GM19463 (cell line): ENCODE results near the gene SLC28A1.

Source experiments
- ATAC-seq: cut with Tn5 transposase; IDR thresholded peaks from one replicate; pipeline ENCODE4 v1.9.1; 2021; ENCODE audit warnings: mild to moderate bottlenecking, moderate library complexity; ENCODE audit not compliant: unreplicated experiment

Gene SLC28A1

DNA sequence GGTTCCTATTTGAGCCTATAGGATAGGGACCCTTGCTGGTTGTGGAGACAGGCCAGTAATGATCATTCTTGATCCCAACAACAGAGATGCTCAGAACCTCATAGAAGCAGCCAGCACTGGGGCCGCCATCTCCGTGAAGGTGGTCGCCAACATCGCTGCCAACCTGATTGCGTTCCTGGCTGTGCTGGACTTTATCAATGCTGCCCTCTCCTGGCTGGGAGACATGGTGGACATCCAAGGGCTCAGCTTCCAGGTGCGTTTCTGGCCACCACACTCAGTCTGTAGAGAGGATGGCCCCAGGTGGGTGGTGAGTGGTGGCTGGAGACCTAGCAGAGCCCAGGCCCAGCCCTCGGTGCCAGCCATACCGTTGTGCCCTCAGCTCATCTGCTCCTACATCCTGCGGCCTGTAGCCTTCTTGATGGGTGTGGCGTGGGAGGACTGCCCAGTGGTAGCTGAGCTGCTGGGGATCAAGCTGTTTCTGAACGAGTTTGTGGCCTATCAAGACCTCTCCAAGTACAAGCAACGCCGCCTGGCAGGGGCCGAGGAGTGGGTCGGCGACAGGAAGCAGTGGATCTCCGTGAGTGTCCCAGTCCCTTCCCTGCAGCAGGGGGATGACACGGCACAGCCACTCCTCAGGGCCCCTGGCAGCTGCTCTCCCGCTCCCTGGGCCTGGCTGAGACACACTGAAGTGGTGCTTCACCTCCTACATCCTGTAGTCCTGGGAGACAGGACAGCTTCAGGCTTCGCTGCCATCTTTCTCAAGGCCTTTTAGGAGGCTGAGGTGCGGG is 50.7 kb downstream of the SLC28A1 start:
- no peak for ATAC-seq

- ATAC-seq, result no peak
Observed at GRCh38 chr15:84937144-84937543, 52.7 kb downstream of the SLC28A1 start.

- ATAC-seq, result no peak
Observed at GRCh38 chr15:84938726-84939125, 54.3 kb downstream of the SLC28A1 start.

DNA sequence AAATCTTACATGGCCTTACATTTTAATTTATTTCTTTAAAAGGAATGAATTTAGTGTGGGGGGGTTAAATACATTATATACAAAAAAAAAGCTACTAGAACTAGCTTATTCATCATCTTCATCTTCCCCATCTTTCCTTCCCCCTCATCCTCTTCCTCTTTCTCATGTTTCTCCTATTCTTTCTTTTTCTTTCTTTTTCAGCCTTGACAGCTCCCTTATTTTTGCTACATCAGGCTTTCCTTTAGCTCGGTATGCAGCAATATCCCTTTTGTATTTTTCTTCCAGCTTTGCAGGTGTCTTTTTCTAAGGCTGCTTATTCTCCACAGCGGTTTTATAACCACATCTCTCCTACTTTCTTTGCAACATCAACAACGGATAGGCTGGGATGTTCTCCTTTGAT is 55.9 kb downstream of the SLC28A1 start:
- ATAC-seq, result no peak

DNA sequence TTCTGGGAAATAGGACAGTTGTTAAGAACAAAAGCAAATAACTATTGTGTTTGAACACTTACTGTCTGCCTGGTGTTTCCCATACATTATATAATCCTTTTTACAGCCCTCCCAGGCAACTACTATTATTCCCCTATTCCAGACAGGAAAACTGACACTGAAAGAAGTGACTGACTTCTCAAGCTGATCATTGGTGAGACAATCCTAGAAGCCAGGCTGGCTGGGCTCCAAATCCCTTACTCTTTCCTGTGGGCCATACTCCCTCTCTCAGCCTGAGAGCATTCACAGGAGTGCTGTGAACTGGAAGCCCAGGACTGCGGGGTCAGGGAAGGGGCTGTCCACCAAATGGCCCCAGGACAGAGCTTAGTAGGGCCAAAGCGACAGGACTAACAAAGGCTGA is 58.0 kb downstream of the SLC28A1 start:
- no peak for ATAC-seq

DNA sequence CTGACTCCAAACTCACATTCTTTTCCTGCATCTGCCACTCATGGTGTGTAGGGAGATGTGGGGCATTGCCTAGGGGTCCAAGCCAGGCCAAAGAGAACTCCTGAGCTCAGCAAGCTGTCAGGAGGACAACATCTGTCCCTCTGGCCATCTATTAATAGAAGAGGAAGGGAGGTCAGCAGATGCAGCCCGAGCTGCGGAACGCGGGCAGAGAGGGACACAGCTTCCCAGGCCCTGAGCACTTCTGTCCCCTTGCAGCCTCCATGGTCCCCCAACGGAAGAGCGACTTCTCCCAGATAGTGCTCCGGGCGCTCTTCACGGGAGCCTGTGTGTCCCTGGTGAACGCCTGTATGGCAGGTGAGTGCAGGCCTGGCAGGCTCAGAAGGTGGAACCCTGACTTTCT is 59.8 kb downstream of the SLC28A1 start:
- ATAC-seq, result no peak

DNA sequence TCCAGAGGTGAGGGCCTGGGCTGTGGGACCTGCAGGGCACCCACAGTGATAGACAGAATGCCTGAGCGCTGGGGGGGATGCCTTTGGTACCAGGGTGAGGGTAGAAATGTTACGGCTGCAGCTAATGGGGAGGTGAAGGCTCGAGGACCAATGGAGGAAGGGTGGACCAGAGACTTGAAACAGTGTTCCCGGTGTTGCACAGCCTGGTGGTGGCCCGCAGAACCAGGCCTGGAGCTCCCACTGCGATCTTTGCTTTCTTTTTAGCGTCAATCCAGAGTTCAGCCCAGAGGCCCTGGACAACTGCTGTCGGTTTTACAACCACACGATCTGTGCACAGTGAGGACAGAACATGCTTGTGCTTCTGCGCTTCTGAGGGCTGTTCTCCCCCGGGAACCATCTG is 60.4 kb downstream of the SLC28A1 start:
- ATAC-seq, result no peak

GRCh38 chr15:84946772-84947489 is 62.5 kb downstream of the SLC28A1 start:
- ATAC-seq, result no peak

DNA sequence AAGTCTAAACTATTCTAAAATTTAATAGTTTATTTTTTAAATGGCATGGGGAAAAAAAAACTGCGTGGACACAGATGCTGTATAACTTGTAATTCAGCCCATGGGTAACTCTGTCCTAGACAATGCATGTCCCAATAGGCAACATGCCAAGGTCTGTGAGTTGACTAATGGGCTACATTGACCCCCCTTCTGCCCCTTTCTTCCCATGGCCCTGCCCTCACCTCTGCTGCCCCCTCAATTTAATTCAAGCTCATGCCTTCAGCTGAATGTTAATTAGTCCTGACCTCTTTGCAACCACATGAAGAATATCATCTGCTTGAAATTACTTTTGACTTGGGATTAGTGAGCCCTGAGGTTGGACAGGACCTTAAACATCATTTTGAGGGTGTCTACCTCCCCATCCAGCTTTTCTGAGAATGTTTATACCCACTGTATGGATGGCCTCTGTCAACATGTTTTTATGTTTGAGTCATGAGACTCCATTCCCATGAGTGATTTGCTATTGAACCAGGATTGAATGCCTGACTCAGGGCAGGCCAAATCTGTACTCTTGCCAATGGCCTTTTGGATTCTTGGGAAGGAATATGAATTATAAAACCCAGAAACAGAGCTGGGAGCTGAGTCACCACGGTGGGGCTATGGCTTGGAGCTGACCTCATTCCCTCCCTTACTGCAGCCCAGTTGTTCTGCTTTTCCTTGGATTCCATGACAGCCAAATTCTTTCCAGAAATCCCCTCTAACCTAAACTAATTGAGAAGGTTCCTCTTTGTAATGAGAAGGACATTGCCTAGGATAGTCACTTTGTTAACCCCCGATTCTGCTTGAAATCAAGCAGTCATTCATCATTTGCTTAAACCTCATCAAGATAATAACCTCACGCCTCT is 63.7 kb downstream of the SLC28A1 start:
- ATAC-seq, result no peak

- ATAC-seq, result no peak
Observed at GRCh38 chr15:84949043-84949442, 64.6 kb downstream of the SLC28A1 start.

- no peak for ATAC-seq
Observed at GRCh38 chr15:84949845-84950569, 65.5 kb downstream of the SLC28A1 start.

- no peak for ATAC-seq
Observed at GRCh38 chr15:84950570-84951111, 66.2 kb downstream of the SLC28A1 start.

DNA sequence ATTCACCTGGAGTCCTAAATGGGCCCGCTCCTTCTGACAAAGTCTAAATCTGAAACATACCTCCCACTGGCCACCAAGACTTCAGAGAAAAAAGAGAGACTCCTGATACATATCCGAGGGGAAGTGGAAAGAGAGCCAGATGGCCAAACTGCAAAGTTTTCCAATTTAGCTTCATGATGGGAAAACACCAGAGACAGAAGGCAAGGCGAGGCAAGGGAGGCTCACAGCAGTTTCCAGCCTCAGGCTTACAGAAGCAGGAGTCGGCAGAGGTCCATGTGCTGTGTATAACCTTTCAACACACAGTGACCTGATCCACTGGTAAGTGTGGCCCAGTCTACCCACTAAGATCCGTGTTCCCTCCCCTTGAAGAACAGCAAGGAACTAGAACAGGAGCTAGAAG is 67.3 kb downstream of the SLC28A1 start:
- no peak for ATAC-seq

GRCh38 chr15:84953136-84953535 is 68.7 kb downstream of the SLC28A1 start:
- ATAC-seq, result no peak

DNA sequence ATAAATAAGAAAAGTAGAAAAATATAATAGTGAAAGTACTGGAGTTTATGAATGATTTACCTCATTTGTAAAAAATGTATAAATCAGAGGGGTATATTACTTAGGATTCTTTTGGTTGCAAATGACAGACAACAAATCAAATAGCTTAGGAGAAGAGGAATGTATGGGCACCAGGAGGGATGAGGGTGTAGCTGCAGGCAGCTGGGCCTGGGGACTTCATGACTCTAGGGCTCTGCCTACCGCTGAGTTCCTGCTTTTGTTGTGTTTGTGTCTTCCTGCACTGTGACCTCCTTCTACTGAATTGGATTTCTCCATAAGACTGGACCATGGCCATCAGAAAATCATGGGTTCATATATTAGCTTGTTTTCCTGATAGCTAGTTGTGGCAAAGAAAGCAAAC is 69.3 kb downstream of the SLC28A1 start:
- no peak for ATAC-seq

DNA sequence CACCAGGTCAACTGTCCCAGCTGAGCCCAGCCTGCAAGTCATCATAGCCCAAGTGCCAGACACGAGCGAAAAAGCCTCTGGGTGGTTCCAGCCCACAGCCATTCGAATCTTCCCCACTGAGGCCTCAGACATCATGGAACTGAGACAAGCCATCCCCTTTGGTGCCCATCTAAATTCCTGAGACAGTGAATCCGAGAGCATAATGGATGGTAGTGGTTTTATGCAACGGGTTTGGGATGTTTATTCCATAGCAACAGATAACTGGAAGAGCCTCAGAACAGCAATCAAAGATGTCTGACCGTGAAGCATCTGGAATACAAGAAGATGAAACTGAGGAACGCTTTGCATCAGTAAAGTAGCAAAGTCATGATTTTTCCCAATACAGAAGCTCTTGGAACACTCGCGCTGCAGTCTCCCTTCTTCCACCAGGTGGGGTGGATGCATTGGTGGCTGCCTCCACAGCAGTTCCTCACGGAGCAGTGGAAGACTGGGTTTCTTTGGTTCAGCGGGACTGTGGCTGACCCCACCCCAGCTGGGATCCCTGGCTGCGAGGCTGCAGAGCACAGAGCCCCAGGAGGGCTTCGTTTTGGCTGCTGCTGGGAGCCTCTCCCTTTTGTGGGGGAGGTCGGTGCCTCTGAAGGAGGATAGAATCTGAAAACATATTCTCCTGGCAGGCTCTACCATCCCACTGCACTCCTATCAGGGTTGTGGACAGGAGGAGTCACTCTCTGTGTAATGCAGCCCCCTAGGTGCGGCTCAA is 70.8 kb downstream of the SLC28A1 start:
- ATAC-seq, result no peak

DNA sequence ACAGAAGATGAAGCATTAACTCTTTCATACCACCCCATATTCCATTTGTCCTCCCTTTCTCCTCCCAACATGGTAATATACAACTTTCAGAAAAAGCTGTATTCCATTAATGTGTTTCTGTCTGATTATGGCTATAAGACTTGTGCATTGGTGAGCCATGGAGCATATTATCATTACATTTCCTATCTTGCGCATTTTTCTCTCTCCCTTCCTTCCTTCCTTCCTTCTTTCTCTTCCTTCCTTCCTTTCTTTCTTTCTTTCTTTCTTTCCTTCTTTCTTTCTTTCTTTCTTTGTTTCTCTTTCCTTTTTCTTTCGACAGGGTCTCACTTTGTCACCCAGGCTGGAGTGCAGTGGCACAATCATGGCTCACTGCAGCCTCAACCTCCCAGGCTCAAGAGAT is 71.7 kb downstream of the SLC28A1 start:
- ATAC-seq, result no peak

GRCh38 chr15:84960391-84961113 is 76.1 kb downstream of the SLC28A1 start:
- ATAC-seq, result no peak

DNA sequence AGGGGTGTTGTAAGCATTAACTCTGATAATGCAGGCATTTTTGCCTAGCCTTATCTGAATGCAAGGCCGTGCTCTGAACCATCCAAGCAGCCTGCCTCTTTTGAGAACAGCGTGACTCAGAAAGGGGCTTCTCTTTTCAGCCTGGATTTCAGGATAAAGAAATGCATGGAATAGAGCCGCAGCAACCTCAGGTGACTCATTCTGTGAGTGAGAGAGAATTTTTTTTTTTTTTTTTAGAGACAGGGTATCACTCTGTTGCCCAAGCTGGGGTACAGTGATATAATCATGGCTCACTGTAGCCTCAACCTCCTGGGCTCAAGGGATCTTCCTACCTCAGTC is 76.6 kb downstream of the SLC28A1 start:
- ATAC-seq, result no peak
